Stimulated activated naive CD8-positive, alpha-beta T cell treated with anti-CD3 and anti-CD28 coated beads, Interleukin-15, Interleukin-2, amounts not matched to agents 100 ng/mL and 50 ng/mL, for 24 hours (primary cell): Measurements from ENCODE around the gene TRIM72.
"Not testable (repeated sequence)": the region's sequence is repeated elsewhere in the genome, so short reads cannot be mapped to it uniquely, and the experiment has no call there.

Experiments
- H3K27ac Mint-ChIP-seq: one replicate; pipeline ENCODE4 v1.8.0; 2021; ENCODE audit warnings: mild to moderate bottlenecking, mixed read lengths
- H3K27me3 Mint-ChIP-seq: one replicate; pipeline ENCODE4 v1.8.0; 2021; ENCODE audit warnings: mixed read lengths
- H3K36me3 Mint-ChIP-seq: one replicate; pipeline ENCODE4 v1.8.0; 2021; ENCODE audit warnings: low read depth, mixed read lengths
- H3K4me1 Mint-ChIP-seq: one replicate; pipeline ENCODE4 v1.8.0; 2021; ENCODE audit warnings: low read depth, mixed read lengths
- H3K4me3 Mint-ChIP-seq: one replicate; pipeline ENCODE4 v1.8.0; 2021; ENCODE audit warnings: mild to moderate bottlenecking, mixed read lengths
- H3K9me3 Mint-ChIP-seq: one replicate; pipeline ENCODE4 v1.8.0; 2021; ENCODE audit warnings: mixed read lengths

TRIM72 gene

DNA sequence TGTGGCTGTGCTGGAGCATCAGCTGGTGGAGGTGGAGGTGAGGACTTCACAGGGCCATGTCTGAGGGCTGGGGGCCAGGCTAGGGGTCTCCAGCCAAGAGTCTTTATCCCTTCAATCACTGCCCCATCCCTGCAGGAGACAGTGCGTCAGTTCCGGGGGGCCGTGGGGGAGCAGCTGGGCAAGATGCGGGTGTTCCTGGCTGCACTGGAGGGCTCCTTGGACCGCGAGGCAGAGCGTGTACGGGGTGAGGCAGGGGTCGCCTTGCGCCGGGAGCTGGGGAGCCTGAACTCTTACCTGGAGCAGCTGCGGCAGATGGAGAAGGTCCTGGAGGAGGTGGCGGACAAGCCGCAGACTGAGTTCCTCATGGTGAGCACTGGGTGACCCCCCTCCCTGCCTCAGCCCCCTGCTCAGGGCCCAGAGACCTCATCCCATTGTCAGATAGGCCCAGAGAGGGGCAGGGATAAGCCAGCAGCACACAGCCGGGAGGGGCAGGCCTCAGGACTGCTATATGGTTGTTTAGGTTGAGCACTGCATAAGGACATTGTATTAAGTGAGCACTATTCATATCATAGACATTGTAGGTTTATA lies 5.3 kb downstream of the TRIM72 start:
- Mint-ChIP-seq H3K27me3 (peaks cover 46% of the 10 kb centered on the region), H3K36me3 (no peaks in the 10 kb centered on the region), H3K4me3 (no peak overlapping the region), H3K27ac (no peak overlapping the region), H3K4me1 (peaks cover 20% of the 10 kb centered on the region), H3K9me3 (no peaks in the 10 kb centered on the region)

DNA sequence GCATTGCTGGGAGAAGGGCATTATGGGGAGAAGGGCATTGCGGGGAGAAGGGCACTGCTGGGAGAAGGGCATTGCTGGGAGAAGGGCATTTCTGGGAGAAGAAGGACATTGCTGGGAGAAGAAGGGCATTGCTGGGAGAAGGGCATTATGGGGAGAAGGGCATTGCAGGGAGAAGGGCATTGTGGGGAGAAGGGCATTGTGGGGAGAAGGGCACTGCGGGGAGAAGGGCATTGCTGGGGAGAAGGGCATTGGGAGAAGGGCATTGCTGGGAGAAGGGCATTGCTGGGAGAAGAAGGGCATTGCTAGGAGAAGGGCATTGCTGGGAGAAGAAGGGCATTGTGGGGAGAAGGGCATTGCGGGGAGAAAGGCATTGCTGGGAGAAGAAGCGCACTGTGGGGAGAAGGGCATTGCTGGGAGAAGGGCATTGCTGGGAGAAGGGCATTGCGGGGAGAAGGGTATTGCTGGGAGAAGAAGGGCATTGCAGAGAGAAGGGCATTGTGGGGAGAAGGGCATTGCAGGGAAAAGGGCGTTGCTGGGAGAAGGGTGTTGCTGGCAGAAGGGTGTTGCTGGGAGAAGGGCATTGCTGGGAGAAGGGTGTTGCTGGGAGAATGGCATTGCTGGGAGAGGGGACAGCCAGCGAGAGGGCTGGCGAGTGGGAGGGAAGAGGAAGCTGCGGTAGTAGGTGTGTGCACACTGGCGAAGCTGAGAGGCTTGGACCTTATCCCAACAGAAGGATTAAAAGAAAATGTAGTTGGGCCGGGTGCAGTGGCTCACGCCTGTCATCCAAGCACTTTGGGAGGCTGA lies 7.6 kb downstream of the TRIM72 start:
- H3K36me3 Mint-ChIP-seq, result no peaks in the 10 kb centered on the region
- H3K27me3 Mint-ChIP-seq, result peaks cover 33% of the 10 kb centered on the region
- no peak overlapping the region for H3K27ac Mint-ChIP-seq
- no peak overlapping the region for H3K4me3 Mint-ChIP-seq
- peaks cover 4% of the 10 kb centered on the region for H3K4me1 Mint-ChIP-seq
- no peaks in the 10 kb centered on the region for H3K9me3 Mint-ChIP-seq

DNA sequence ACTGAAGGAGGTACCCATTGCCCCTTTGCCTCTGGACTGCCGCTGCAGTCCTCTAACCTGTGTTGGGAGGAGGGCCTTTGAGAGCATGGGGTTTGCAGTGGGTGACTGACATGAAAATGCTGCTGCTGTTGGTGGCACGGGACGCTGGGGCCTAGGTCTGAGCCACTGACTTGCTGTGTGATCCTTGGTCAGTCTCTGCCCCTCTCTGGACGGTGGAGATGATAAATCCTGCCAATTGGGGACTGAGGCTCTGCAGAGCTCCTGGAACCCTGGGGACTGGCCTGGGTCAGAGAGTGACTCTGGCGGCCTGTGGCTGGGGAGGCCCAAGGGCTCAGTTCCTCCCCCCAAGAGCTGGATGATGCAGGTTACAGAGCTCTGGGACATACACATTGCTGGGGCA lies 9.1 kb downstream of the TRIM72 start:
- Mint-ChIP-seq H3K4me1 (no peaks in the 10 kb centered on the region), H3K36me3 (no peaks in the 10 kb centered on the region), H3K9me3 (no peaks in the 10 kb centered on the region), H3K27me3 (peaks cover 18% of the 10 kb centered on the region), H3K27ac (no peak overlapping the region), H3K4me3 (no peak overlapping the region)

- no peaks in the 10 kb centered on the region for H3K9me3 Mint-ChIP-seq
- no peaks in the 10 kb centered on the region for H3K36me3 Mint-ChIP-seq
- peaks cover 9% of the 10 kb centered on the region for H3K27me3 Mint-ChIP-seq
- no peaks in the 10 kb centered on the region for H3K4me1 Mint-ChIP-seq
- no peak overlapping the region for H3K4me3 Mint-ChIP-seq
- H3K27ac Mint-ChIP-seq, result no peak overlapping the region
Observed at GRCh38 chr16:31224092-31224955, 10.4 kb downstream of the TRIM72 start.

DNA sequence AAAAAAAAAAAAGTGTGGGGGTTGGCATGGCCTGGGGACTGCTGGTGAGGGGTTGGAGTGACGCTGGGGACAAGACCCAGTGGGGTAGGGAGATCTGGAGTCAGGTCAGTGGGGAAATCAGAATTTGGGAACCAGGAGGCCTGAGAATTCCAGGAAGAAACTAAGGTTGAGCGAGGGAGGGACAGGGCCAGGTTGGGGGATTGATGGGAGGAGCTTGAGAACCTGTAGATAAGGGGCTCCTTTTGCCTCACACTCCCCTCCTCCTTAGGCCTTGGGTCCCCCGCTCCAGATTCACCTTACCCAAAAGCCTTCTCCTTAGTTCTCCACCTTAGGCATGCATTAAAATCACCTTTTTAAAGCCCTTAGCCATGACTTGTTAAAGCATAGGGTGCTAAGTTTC lies 11.3 kb downstream of the TRIM72 start:
- no peak overlapping the region for H3K4me3 Mint-ChIP-seq
- no peaks in the 10 kb centered on the region for H3K9me3 Mint-ChIP-seq
- peaks cover 12% of the 10 kb centered on the region for H3K27me3 Mint-ChIP-seq
- no peaks in the 10 kb centered on the region for H3K36me3 Mint-ChIP-seq
- H3K4me1 Mint-ChIP-seq, result no peaks in the 10 kb centered on the region
- H3K27ac Mint-ChIP-seq, result no peak overlapping the region

DNA sequence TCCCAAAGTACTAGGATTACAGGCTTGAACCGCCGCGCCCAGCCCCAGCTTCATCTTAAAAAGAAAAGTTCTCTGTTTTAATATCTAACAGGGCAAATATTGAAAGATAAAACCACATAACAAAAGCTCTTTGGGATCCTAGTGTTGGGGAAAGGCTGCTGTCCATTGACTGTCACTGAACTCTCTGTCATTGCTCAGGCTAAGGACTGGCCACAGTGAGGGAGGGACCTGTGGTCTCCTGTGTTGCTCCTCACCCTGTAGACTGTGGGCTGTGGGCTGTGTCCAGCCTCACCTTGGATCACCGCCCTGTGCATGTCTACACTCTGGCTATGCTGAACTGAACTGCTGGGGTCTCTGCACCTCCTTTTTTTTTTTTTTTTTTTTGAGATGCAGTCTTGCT lies 14.3 kb downstream of the TRIM72 start:
- Mint-ChIP-seq H3K4me1 (no peaks in the 10 kb centered on the region), H3K36me3 (no peaks in the 10 kb centered on the region)

DNA sequence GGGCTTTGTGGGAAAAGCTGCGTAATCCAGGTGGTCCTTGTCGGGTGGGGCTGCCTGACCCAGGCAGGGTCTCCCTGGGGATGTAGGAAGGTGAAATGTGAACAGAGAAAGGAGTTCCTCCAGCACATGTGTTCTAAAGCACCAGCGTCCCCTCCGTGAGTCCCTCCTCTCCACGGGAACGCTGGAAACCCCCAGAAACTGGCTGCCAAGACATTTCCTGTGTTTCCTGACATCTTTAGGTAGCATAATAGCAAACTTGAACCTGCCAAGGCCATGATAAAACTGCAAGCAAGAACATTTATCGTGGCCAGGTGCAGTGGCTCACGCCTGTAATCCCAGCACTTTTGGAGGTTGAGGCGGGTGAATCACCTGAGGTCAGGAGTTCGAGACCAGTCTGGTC lies 15.6 kb downstream of the TRIM72 start:
- Mint-ChIP-seq H3K4me1 (no peaks in the 10 kb centered on the region), H3K4me3 (no peak overlapping the region), H3K27me3 (peaks cover 4% of the 10 kb centered on the region), H3K36me3 (no peaks in the 10 kb centered on the region), H3K9me3 (no peaks in the 10 kb centered on the region), H3K27ac (no peak overlapping the region)

More for the DNA sequence above, 14.3 kb downstream of the TRIM72 start:
- peaks cover 4% of the 10 kb centered on the region for H3K27me3 Mint-ChIP-seq
- H3K4me3 Mint-ChIP-seq, result no peak overlapping the region
- H3K27ac Mint-ChIP-seq, result no peak overlapping the region
- H3K9me3 Mint-ChIP-seq, result no peaks in the 10 kb centered on the region

GRCh38 chr16:31238041-31238440 lies 24.1 kb downstream of the TRIM72 start:
- Mint-ChIP-seq H3K36me3 (no peaks in the 10 kb centered on the region), H3K27ac (no peak overlapping the region), H3K27me3 (no peaks in the 10 kb centered on the region), H3K9me3 (no peaks in the 10 kb centered on the region), H3K4me1 (no peaks in the 10 kb centered on the region), H3K4me3 (no peak overlapping the region)

- Mint-ChIP-seq H3K9me3 (no peaks in the 10 kb centered on the region), H3K27ac (no peak overlapping the region), H3K4me1 (peaks cover 6% of the 10 kb centered on the region), H3K36me3 (no peaks in the 10 kb centered on the region), H3K27me3 (no peaks in the 10 kb centered on the region), H3K4me3 (no peak overlapping the region)
Observed at GRCh38 chr16:31242206-31242605, 28.3 kb downstream of the TRIM72 start.

DNA sequence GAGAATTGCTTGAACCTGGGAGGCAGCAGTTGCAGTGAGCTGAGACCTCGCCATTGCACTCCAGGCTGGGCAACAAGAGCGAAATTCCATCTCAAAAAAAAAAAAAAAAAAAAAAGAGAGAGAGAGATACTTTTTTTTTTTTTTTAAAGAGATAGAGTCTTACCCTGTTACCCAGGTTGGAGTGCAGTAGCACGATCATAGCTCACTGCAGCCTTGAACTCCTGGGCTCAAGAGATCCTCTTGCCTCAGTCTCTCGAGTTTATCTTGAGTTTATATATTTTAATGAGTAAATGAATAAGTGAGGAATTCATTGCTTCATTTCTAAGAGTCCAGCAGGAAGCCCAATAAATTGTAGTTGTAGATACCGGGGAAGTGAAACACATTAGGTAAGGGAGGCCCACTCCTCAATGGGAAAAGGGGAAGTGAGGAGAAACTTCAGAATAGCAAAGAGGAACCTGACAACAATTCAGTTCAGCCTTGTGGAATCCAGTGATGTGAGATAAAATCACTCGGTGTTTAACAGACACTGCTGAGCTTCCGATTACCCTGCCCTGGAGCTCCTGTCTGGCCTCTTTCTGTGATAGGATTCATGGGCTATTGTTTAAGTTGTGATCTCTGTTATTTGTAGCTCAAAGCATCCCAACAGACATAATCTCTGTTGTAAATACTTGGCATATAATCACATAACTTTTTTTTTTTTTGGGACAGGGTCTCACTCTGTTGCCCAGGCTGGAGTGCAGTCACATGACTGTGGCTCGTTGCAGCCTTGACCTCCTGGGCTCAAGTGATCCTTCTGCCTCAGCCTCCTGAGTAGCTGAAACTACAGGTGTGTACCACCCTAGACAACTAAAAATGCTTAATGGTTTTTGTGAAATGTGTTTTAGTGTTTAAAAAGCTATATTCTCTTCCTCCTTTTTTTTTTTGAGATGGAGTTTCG lies 30.1 kb downstream of the TRIM72 start:
- H3K36me3 Mint-ChIP-seq, result no peaks in the 10 kb centered on the region
- peaks cover 6% of the 10 kb centered on the region for H3K4me1 Mint-ChIP-seq
- H3K27me3 Mint-ChIP-seq, result no peaks in the 10 kb centered on the region
- H3K4me3 Mint-ChIP-seq, result no peak overlapping the region
- H3K9me3 Mint-ChIP-seq, result no peaks in the 10 kb centered on the region
- H3K27ac Mint-ChIP-seq, result no peak overlapping the region

DNA sequence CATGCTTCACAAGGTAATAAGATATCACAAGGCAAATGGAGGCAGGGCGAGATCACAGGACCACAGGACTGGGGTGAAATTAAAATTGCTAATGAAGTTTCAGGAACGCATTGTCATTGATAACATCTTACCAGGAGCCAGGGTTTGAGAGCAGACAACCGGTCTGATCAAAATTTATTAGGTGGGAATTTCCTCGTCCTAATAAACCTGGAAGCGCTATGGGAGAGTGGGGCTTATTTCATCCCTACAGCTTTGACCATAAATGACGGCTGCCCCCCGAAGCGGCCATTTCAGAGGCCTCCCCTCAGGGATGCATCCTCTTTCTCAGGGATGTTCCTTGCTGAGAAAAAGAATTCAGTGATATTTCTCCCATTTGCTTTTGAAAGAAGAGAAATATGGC lies 31.7 kb downstream of the TRIM72 start:
- H3K36me3 Mint-ChIP-seq, H3K27me3 Mint-ChIP-seq, H3K9me3 Mint-ChIP-seq, H3K27ac Mint-ChIP-seq, H3K4me3 Mint-ChIP-seq: not testable (repeated sequence)
- H3K4me1 Mint-ChIP-seq, result peaks cover 15% of the 10 kb centered on the region

- Mint-ChIP-seq H3K9me3 (no peaks in the 10 kb centered on the region), H3K4me1 (peaks cover 22% of the 10 kb centered on the region), H3K27me3 (no peaks in the 10 kb centered on the region), H3K27ac (no peak overlapping the region), H3K36me3 (no peaks in the 10 kb centered on the region), H3K4me3 (no peak overlapping the region)
Observed at GRCh38 chr16:31246296-31246695, 32.4 kb downstream of the TRIM72 start.

GRCh38 chr16:31248344-31248743 lies 34.4 kb downstream of the TRIM72 start:
- H3K4me1 Mint-ChIP-seq, result peaks cover 33% of the 10 kb centered on the region
- H3K27ac Mint-ChIP-seq, result no peak overlapping the region
- H3K4me3 Mint-ChIP-seq, result no peak overlapping the region
- no peaks in the 10 kb centered on the region for H3K27me3 Mint-ChIP-seq
- no peaks in the 10 kb centered on the region for H3K9me3 Mint-ChIP-seq
- no peaks in the 10 kb centered on the region for H3K36me3 Mint-ChIP-seq

DNA sequence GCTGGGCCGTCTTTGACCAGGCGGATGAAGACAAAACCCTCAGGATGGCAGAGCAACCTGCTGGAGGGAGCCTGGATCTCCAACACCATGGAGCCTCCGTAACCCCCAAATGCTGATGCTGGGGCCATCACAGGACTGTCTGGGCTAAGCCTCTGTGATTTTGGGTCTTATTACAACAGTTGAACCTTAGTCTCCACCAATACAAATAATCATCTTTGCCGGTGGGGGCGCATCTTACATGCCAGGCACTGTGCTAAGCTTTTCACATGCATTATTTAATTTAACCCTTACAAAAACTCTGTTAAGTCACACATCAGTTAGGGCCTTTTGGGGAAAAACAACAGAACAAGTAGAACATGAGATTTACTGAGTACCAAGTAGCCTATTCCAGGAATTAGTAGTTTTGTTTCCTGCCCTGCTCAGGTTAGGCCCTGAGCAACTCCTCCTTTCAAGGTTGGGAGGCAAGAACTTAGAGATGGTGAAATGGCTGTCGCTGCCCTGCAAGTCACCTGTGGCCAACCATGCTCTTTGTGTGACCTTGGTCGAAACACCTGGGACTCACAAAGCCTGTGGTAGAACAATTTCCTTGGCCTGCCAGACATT lies 37.0 kb downstream of the TRIM72 start:
- no peaks in the 10 kb centered on the region for H3K27me3 Mint-ChIP-seq
- H3K4me1 Mint-ChIP-seq, result peaks cover 40% of the 10 kb centered on the region
- no peak overlapping the region for H3K4me3 Mint-ChIP-seq
- H3K9me3 Mint-ChIP-seq, result no peaks in the 10 kb centered on the region
- H3K36me3 Mint-ChIP-seq, result no peaks in the 10 kb centered on the region
- H3K27ac Mint-ChIP-seq, result no peak overlapping the region
